Measurements from ENCODE around the gene MAOA. TPM values are rescaled to one million over a fixed set of nuclear protein-coding genes. Genes with fewer than 3 reads are reported as not detected.

The MAOA gene
- total RNA-seq, 2 donors from 2014 or later, result 307 to 349 TPM

DNA sequence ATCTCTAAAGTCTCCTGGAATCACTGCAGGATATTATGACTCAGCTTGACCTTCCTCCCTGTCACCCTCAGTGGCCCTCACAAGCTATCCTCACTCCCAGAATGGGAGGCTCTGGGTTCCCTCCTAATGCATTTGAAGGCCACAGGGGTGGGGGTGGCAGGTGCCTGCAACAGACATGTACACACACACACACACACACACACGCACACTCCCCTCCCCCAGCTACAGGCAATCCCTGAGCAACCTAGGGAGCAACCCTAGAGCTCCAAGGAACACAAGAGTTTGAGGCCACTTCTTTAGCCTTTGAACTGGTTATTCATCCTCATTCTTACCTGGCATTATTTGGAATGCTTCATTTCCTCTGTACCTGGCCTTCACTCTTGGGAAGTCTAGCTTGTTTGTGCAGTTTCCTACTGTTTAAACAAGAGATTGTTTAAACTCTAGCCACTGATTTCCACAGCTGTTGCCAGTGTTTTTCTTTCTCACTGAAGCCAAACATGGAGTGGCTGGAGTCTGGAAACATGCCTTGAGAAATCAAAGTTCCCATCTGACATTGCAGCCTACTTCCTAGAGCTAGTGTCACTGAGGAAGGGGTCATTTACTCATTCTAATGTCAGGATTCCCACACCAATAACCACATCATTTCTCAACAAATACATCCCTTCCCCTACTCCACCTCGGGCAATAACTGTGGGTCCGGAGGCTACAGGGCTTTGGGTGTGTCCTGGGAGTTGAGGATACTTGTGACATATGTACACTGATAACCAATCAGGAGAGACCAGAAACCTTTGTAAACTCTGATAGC lies 37.7 kb downstream of the MAOA start:
- no peaks in the 10 kb centered on the region for H3K36me3 ChIP-seq
- TF ChIP-seq, protein P1, sequence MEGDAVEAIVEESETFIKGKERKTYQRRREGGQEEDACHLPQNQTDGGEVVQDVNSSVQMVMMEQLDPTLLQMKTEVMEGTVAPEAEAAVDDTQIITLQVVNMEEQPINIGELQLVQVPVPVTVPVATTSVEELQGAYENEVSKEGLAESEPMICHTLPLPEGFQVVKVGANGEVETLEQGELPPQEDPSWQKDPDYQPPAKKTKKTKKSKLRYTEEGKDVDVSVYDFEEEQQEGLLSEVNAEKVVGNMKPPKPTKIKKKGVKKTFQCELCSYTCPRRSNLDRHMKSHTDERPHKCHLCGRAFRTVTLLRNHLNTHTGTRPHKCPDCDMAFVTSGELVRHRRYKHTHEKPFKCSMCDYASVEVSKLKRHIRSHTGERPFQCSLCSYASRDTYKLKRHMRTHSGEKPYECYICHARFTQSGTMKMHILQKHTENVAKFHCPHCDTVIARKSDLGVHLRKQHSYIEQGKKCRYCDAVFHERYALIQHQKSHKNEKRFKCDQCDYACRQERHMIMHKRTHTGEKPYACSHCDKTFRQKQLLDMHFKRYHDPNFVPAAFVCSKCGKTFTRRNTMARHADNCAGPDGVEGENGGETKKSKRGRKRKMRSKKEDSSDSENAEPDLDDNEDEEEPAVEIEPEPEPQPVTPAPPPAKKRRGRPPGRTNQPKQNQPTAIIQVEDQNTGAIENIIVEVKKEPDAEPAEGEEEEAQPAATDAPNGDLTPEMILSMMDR (IDR thresholded peaks at IDR 0.05), result no peak
- H3K27ac ChIP-seq, result peak overlapping the region; percentile 9
- no peak overlapping the region for H3K9ac ChIP-seq (ENCODE audit: low read depth in 2 of 2, low read length in 2 of 2)
- intact Hi-C loops (cut with DNase I), result no loop called here
- H3K27me3 ChIP-seq, result no peaks in the 10 kb centered on the region
- peak; percentile 42 for DNase-seq
- no peaks in the 10 kb centered on the region for H3K4me1 ChIP-seq
- no peaks in the 10 kb centered on the region for H3K9me3 ChIP-seq
- H3K4me3 ChIP-seq, result no peak overlapping the region

DNA sequence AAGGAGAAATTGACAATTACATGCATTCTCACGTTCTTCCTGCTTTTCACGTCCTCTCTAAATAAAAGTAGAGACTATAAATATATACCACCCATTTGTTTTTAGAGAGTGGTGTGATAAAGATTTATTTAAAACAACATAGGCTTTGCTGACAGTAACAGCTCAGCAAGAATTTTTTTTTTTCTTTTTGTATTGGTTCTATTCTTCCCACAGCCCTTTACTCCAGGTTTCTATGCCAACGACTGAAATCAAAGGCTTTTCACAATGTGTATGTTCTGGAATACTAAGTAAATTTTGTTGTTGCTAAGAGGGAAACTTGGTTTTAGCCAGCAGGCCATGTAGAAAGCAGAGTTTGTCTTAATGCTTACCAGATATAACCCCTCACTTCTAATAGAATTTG lies 43.4 kb downstream of the MAOA start:
- no peak overlapping the region for H3K27ac ChIP-seq
- TF ChIP-seq, protein P1 (IDR thresholded peaks at IDR 0.05), result no peak
- no peaks in the 10 kb centered on the region for H3K9me3 ChIP-seq
- H3K4me3 ChIP-seq, result no peak overlapping the region
- intact Hi-C loops (cut with DNase I), result no loop called here
- H3K9ac ChIP-seq (ENCODE audit: low read depth in 2 of 2, low read length in 2 of 2), result no peak overlapping the region
- no peaks in the 10 kb centered on the region for H3K4me1 ChIP-seq
- H3K27me3 ChIP-seq, result no peaks in the 10 kb centered on the region
- no peaks in the 10 kb centered on the region for H3K36me3 ChIP-seq
- DNase-seq, result no peak

DNA sequence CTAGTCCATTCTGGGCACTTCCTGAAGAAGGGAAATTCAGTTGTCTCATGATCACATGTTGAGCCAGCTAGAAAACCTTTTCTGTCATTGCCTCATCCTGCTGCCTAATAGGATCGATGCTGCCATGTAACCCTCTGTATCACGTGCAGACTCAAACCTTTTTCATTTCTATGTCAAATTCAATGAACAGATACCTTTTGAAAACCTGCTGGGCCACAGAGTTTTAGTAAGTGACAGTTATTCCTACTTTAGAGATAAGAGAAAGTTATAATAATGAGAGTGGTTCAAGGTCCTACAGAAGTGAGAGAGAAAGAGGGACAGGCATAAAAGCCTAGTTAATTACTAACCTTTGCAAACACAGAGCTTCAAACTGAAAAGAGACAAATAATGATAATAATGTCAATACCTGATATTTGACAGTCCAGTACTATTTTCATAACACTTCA lies 46.0 kb downstream of the MAOA start:
- no peaks in the 10 kb centered on the region for H3K9me3 ChIP-seq
- H3K4me3 ChIP-seq, result no peak overlapping the region
- no peak for DNase-seq
- H3K4me1 ChIP-seq, result no peaks in the 10 kb centered on the region
- H3K27ac ChIP-seq, result peak overlapping the region; percentile 53
- no peak overlapping the region for H3K9ac ChIP-seq (ENCODE audit: low read depth in 2 of 2, low read length in 2 of 2)
- intact Hi-C loops (cut with DNase I), result no loop called here
- no peaks in the 10 kb centered on the region for H3K27me3 ChIP-seq
- TF ChIP-seq, protein P1 (IDR thresholded peaks at IDR 0.05), result no peak
- no peaks in the 10 kb centered on the region for H3K36me3 ChIP-seq

DNA sequence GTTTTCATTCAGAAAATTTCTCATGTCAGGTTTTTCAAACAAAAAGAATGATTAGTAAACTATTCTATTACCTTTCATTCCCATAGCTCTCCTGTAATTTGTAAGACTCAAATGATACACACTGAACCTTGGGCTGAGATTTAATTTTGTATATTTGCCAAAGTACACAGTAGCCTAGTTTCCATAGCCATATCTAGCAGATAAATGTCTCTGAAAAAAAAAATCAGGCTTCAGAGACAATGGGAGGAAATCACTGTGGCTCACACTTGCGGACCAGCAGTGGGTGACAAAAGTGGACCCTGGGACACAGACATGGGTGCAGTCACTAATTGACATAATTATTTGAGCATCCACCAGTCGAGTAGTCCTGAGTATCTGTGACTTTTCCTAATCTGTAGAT lies 46.6 kb downstream of the MAOA start:
- TF ChIP-seq, protein P1 (IDR thresholded peaks at IDR 0.05), result no peak
- H3K4me3 ChIP-seq, result no peak overlapping the region
- H3K27ac ChIP-seq, result no peak overlapping the region
- no peaks in the 10 kb centered on the region for H3K36me3 ChIP-seq
- H3K9me3 ChIP-seq, result no peaks in the 10 kb centered on the region
- no peak for DNase-seq
- intact Hi-C loops (cut with DNase I), result no loop called here
- no peaks in the 10 kb centered on the region for H3K4me1 ChIP-seq
- no peaks in the 10 kb centered on the region for H3K27me3 ChIP-seq
- H3K9ac ChIP-seq (ENCODE audit: low read depth in 2 of 2, low read length in 2 of 2), result no peak overlapping the region

DNA sequence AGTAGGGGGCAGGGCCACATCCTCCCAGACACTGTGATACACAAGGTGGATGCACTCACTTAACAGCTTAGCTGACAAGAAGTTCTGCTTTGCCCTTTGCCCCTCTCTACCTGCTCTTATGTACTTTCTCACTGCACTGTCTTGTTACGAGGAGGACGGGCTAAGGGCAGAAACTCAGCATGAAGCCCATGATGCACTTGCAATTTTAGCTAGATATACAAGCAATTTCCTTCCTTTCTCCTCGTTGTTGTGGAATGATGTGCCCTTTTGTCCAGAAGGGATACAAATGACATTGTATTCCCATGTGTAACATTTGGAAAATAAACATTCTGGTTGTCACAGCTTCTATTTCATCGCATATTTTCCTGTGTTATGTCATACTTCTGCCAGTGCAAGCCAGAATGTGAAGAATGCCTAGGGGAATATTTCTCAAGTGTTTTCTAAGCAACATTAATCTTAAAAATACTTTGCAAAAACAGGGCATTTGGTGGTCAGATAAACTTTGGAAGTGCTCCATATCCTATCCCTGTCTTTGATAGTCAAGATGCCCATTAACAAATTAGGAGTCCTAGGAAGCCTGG lies 47.2 kb downstream of the MAOA start:
- Histone ChIP-seq H3K36me3 (no peaks in the 10 kb centered on the region), H3K4me1 (no peaks in the 10 kb centered on the region), H3K9me3 (no peaks in the 10 kb centered on the region), H3K27me3 (no peaks in the 10 kb centered on the region), H3K27ac (no peak overlapping the region), H3K9ac (ENCODE audit: low read depth in 2 of 2, low read length in 2 of 2) (no peak overlapping the region), H3K4me3 (no peak overlapping the region)
- intact Hi-C loops (cut with DNase I), result no loop called here
- TF ChIP-seq, protein P1 (IDR thresholded peaks at IDR 0.05), result no peak
- peak; percentile 49 for DNase-seq
